IPS-NIHi7 (cell line): ENCODE data around the gene SH3BP5.

Experiments
- DNase-seq: peaks from one replicate; pipeline ENCODE4 v3.0.0; 2012; ENCODE audit warnings: mixed read lengths; ENCODE audit errors: extremely low spot score

SH3BP5 gene

DNA sequence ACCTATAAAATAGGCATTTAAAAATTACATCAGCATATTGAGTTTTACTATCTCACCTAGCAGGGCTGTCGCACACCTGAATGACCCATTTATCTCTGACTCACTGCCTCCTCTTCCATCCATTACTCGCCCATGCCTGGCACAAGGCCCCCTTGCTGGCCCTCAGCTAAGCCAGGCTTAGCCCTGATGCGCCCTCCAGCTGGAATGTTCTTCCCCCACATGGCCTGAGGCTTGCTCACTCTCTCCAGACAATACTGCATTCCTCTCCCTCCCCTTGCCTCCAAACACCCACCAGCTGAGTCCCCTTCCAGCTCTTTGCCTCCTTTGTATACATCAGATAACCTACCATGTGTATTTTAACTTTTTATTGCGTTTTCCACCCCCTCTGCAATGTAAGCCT, 7.2 kb downstream of the SH3BP5 start:
- peak; percentile 54 for DNase-seq

DNA sequence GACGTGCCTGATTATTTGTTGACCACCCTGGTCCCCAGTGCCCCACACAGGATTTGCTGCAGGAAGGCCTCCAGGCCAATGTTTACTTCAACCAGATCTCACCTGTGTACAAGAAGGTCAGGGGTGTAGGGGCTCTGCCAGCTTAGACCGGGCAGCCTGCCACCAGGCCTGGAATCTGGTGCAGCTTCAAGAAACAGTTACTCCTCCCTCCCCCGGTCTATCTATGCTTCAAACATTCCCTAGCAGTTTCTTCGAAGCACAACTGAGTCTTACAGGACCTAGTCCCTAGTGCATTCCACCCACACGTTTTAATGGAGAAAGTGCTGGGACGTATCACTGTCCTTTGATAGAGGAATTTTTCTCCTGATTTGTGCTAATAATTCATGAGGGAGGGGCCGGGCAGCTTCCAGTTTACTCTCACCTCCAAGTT, 8.0 kb downstream of the SH3BP5 start:
- DNase-seq: no peak

DNA sequence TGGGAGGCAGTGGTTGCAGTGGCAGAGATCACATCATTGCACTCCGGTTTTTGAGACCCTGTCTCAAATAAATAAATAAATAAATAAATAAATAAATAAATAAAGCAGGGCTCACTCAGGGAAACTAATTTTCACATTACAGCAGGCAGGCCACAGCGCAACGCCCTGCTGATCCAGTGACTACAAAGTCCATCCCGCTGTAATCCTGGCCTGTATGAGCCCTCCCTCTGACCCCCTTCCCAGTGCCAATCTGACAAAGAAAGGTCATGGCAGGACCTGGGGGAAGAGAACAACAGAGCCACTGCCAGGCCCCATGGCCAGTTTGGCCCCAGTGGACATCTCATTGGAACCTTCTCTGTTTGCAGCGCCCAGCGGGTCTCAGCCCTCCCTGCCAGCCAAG, 9.3 kb downstream of the SH3BP5 start:
- DNase-seq: no peak

DNA sequence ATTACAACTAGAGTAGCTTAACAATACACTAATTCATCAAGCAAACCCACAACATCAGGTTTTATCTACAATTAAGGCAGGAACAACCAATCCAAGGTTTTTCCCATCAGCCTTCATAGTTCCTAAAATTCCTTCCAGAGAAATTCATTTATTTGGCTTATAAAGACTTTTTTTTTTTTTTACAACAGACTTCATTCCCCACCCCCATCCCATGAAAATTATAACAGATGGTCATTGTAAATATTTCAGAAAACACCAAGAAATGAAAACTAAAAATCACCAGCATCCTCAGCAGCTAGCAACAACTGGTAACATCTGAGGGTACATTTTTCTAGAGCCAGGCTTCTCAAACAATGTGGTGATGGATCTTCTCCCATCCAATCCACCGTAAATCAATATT, 11.0 kb downstream of the SH3BP5 start:
- no peak for DNase-seq

DNA sequence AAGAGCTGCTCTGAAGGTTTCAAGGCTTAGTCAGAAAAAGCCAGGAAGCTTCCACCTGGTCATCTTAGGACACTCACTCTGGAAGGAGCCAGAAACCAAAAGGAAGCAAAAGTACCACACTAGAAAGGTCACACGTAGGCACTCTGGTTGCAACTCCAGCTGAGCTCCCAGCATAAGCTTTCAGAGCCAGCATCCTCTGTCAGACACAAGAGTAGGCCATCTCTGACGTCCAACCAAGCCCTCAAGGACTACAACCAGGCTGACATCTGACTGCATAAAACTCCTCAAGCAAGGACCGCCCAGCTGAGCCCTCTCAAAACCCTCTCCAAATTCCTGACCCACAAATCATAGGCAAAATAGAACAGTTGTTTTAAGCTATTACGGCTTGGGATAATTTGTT, 12.8 kb downstream of the SH3BP5 start:
- no peak for DNase-seq

DNA sequence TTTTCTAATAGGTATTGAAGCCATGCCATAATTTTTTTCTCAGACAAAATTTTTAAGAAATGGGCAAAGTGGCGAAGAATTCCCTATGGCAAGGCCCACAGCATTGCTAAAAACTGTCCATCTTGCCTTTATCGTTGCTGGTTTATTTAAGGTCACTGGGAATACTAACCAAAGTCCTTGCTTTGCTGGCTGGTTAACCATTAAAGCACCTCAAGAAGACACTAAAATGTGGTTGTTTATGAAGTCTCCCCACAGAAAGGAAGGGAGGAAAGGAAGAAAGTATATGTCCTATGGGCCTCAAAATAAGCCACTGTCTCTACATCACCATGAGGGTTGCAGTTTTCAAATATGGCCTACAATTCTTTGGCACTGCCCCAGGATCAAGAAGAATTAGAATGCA, 13.2 kb downstream of the SH3BP5 start:
- DNase-seq: no peak

DNA sequence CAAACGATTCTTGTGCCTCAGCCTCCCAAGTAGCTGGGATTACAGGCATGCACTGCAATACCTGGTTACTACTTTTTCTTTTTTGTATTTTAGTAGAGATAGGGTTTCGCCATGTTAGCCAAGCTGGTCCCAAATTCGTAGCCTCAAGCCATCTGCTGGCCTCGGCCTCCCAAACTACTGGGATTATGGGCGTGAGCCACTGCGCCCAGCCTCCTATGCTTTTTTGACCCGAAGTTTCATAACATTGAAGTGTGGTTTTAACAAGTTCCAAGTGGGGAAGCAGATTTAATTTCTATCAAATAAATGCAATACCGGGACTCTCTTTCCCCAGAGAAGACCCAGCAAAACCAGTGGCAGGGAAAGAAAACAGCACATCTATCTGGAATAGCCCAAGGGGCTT, 13.7 kb downstream of the SH3BP5 start:
- DNase-seq: no peak

DNA sequence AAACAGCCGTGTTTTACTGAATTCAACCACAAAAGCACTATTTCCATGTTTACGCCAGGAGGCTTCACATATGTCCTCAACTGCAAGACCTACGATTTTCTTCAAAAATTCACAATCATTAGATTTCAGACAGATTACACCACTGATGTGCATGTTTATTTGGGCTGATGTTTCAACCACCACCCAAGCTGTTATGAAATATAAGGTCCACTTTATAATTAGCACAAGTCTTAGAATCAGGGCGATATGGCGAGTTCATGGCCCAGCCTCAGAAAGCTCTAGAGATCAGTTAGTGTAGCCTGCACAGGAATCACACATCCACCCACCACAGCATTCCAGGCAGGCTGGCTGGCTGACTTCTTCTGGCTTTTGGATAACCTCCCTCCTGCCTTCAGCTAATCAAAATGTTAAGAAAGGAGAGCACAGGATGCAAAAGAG, 15.4 kb downstream of the SH3BP5 start:
- no peak for DNase-seq

DNA sequence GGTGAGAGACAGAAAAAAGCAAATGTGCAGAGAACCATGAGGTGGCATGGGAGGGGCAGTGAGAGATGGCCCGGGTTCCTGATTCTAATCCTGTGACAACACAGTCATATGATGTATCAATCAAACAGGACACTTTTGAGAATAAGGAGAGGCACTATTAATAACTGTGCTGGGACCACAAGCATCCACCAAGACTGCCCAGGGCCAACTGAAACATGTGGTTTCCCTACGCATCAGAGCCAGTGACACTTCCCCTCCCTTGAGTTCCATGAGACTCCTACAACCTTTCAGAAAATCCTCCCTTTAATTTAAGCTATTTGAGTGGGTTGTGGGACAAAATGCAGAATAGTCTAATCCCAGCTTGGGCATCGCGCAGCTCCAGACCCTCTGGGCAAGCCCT, 17.4 kb downstream of the SH3BP5 start:
- DNase-seq: no peak

DNA sequence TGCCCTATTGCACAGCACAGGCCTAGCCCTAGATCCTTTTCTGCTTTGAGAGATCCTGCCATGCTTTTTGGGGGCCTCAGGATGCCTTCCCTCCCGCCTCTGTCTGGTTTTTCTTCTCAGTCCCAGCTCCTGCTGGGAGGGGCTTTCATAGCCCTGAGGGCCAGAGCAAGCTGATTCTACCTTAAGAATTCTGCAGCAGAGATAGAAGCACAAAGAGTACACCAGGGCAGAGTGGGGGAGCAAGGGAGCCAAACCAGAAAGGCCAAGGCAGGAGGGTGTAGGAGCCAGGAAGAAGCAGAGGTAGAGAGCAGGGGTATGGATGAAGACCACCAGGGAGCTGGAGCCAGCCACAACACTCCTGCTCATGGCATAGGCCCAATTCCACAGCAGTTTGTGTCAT, 18.1 kb downstream of the SH3BP5 start:
- no peak for DNase-seq

DNA sequence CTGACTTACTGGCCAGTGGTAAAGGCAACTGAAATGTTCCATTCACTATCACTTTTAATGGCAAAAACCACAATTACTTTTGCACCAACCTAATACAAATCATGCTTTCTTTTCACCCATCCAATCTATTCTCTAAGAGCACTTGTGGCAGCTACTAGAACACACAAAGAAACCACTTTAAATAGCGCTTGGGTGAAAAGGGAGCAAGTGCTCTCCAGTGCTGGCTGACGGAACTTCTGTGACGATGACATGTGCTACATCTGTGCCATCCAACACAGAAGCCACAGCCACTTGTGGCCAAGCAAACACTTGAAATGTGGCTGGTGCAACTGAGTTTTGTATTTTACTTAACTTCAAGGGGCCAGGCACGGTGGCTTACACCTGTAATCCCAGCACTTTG, 18.9 kb downstream of the SH3BP5 start:
- DNase-seq: no peak

DNA sequence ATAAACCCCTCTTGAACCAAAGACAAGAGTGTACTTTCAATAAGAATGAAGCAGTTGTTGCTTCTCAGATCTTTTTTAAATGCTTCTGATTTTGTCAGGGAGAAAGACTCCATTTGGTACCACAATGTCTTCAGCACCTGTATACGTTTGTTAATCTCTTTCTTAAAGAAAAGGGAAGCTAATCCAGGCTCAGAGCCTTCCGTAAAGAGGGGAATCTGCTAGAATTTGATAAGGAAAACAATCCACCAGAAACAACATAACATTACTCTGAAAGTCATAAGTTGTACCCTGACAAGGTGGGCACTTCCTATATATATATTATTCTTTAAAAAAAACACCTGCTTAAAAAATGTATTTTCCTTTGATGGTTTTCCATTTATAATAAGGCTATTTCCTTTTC, 19.8 kb downstream of the SH3BP5 start:
- no peak for DNase-seq

DNA sequence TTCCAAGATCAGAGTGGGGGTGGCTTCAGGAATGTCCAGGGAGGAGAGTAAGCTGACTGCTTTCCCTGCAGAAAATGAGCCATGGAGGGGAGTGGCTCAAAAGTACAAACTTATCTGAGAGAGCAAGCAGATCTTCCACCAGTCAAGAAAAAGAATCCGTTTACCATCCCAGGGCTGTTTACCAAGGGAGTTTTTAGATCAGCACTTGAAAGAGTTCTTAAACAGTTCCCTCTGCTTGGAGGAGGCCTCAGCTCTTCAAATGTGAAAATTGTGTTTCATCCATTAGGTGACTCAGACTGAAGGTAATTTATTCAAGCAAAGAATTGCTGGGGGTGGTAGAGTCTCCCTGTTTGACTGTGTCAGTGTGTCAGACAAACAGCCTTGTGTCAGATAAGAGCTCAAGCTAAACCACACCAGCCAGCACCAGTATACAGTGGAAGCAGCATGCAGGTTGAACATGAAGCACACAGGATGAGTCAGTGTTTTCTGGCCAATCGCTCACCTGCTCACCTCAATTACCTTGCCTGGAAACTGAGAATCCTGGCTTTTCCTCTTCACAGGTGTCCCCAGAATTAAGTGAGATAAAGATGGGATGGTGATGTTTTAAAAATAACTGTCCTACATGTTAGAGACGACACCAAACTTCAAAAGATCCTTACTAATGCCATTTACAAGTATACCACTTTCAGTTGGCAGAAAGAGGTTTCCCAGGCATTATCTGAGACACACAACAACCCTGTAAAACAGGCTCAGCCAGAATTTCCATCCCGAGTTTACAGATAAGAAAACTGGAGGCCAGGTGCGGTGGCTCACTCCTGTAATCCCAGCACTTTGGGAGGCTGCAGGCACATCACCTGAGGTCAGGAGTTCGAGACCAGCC, 21.7 kb downstream of the SH3BP5 start:
- DNase-seq: peak; percentile 45

DNA sequence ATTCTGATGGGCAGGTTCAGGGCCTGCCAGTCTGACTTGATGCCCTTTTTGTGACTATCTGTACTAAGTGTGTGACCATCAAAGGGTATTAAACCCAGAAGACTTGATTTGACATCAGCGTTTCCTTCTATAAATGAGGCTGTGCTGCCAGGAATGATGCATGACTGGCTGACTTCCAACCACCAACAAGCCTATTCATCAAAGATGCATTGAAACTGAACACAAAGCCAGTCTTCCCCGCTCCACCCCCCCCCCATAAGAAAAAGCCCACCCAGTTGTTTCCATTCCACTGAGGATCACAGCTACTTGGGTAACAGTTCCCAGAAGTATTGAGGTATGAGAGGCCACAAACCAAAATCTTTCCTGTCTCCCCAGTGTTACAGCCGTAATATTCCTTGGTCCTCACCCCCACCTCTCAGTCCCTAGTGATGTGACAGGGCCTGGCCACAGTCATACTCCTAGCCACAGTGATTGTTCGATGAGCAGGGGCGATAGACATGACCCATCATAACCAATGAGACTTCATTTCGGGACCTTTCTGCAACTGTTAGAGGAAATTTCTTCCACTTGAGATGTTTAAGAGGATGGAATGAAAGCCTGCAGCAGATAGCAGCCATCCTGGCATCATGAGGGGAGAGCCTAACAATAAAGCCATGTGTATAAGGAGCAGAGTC, 22.6 kb downstream of the SH3BP5 start:
- no peak for DNase-seq

DNA sequence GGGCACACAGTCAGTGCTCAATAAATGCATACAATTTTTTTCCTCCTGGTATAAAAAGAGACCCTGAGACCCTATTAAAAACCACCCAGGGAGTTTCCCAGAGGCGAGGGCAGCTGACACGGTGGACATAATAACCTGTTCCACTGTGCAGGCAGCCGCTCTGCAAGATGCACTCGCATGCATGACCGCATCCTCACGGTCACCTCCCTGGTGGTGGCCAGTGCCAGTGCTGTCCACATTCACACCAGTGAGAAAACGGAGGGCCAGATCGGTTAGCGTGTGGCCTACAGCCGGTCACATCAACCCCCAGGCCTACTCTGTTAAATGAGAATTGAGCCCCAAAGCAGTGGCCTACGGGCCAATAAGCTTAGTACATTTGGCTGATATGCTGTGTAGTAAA, 24.8 kb downstream of the SH3BP5 start:
- no peak for DNase-seq

DNA sequence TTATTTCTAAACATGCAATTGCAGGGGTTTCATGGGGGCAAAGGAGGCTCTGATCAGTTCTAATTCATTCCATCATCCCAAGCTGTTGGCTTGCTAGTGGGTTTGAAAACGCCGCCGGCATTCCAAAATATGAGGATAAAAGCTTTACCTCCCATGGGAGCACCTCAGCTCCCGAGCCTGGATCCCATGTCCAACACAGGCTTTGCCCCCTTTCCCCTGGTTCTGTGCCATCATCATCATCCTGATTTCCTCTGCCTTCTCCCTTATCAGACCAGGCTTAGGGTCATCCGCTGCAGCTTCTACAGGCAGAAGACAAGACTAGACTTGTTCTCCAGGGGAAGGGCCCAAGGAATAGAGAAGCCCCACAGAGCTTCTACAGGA, 25.4 kb downstream of the SH3BP5 start:
- no peak for DNase-seq

DNA sequence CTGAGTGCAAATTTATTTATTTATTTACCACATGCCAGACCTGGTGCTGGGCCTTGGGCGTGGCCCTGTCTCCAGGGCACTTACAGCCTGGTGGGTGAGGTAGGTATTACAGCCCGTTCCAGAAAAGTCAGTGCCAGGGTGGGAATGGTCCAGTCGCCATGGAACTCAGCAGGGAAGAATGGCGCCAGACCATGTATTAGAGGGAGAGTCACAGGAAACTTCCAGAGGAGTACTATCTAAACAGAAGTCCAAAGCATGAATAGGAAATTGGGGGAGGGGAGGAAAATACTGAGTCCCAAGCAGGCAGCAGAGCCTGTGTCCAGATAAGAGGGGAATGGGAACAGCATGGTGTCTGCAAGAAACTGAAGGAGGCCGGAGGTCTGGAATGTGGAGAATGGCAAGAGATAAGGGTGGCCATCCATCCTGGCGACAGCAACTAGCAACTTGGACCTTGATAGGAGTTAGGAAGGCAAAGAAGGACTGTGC, 27.0 kb downstream of the SH3BP5 start:
- DNase-seq: peak; percentile 53

DNA sequence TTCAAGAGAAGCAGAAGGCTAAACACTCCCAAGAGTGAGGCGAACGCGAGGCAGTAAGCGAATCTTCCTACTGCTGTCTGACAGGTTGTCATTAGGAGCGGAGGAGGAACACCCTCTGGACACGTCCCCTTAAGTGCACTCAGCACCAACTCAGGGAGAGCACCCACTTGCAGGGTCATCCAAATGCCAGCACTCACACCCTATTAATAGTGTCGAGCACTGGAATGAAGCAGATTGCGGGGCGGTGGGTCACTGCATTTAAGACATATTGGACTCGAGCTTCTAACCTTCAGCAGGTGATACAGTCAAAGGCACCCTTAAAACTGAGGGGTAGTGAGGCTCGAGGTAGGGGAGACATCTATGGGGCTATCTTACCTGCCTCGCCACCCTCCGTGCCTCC, 28.7 kb downstream of the SH3BP5 start:
- DNase-seq: no peak

DNA sequence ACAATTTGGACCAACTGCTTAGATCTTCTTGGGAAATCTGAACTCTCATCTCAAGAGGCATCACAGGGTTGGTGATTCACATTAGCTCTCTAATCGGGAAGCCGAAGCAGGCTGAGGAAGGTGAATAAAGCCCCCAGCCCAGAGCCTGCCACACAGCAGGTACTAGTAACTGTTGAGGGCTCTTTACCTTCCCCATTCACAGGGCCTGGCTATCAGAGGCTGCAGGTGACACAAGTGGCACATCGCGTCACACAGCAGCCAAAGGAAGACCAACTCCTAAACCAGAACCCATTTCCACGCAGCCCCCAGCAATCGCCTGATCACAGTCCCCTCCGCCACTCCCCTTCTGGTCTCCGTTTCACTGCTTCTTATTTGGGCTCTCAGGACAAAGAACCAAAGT, 29.2 kb downstream of the SH3BP5 start:
- no peak for DNase-seq

DNA sequence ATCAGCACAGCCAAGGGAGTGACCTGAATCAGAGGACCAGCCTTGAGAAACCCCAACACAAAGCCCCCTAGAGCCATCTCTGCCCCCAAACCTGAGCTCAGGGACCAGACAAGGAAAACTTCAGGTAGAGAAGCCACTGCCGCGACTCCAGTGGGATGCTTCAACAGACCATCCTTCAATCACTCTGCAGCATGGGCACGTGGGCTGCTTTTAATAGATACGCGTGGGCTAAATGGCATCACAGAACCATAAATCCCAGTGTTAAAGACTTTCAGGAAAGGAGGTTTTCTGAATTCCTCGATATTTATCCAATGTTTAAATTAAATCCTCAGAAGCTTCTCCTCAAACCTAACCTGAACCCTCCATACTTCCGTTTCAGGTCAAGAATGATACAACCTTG, 30.6 kb downstream of the SH3BP5 start:
- no peak for DNase-seq

DNA sequence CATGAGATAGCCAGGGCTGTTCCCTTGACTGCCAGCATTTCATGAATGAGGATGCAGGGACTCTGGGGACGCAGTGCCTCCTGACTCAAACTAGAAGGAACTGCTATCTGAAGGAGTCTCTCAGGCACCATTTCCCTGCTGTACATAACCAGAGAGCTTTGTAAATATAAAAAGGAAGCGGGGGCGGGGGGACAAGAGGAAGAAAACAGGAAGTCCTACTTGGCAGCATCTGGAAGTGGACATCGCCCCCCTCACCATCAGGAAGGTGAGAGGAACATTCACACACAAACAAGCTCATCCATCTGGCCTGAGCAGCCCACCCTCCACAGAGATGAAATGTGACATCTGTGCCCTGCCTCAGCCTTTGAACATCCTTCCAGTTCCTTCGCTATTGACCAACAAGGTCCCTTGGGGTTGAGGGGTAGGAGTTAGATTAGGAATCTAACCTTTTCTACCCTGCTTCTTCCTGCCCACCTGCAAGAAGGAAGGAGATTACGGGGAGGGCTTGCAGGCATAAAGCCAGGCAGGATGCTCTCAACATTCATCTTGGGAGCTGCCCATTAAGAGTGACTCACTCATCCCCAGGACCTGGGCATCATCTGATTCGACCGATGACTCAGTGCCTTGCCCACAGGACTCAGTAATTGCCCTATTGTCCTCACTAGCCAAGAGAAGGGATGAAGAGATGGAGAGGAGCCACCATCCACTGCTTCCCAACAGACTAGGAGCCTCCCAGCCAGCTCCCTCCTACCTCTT, 31.9 kb downstream of the SH3BP5 start:
- DNase-seq: no peak

DNA sequence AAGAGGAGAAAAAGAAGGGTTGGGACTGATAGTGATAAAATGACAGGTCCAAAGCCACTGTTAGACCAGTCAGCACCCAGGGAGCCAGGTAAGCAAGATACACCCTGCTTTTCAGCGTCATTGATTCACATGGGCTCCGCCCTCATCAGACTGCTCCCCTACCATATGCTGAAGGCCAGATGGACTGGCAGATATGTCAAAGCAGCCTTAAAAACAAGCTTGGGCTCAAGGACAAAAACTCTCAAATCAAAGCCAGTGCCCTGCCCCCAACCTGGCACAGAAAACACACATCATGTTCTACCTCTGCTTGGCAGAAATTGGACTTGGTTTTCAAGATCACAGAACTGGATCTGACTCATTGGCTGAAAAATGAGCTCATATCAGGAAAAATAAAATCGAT, 33.4 kb downstream of the SH3BP5 start:
- DNase-seq: no peak

DNA sequence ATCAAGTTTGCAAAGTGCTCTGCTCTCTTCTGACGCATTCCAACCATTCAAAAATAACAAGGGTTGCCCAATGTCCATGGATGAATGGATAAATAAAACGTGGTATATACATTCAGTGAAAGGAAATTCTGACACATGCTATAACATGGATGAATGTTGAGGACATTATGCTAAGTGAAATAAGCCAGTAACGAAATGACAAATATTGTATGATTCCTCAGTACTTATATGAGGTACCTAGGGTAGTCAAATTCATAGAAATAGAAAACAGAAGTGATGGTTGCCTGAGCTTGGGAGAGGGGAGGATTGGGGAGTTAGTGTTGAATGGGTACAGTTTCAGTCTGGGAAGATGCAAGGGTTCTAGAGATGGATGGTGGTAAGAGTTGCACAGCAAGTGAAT, 33.9 kb downstream of the SH3BP5 start:
- no peak for DNase-seq
